ENCODE results near the gene FOXP2. TPM values are rescaled to one million over a fixed set of nuclear protein-coding genes. Genes with fewer than 3 reads are reported as not detected.

FOXP2 gene
- total and polyA plus RNA-seq, 2 donors (not counting 3 experiments of a cell fraction or from before 2014, with no cell fraction given) = 0.37 to 2.7 TPM

DNA sequence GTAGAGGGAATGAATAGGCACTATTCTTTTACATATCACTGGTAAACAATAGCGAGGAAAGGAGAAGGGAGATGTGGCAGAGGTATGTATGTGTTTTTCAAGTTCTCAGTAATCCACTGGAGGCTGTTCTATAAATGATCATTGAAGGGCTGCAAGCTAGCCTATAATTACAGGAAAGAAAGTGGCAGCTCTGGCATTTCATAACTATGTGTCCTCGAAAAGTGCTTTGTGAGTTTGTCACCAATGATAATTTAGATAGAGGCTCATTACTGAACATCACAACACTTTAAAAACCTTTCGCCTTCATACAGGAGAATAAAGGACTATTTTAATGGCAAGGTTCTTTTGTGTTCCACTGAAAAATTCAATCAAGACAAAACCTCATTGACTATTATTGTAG, 235.1 kb downstream of the FOXP2 start:
- H3K9me3 ChIP-seq (replicated peaks; ENCODE audit: control insufficient read depth, insufficient read depth, low read length) = no peaks in the 10 kb centered on the region
- no peak for DNase-seq (ENCODE audit: low read depth, low spot score)
- no peak overlapping the region for H3K4me2 ChIP-seq (ENCODE audit: insufficient read depth, low read length)
- TF ChIP-seq EZH2 (IDR thresholded peaks at IDR 0.05; ENCODE audit: borderline replicate concordance, low read depth, low read length, severe bottlenecking) = no peak
- TF ChIP-seq POLR2AphosphoS5 (IDR thresholded peaks at IDR 0.05; ENCODE audit: insufficient read depth, low read depth, low read length) = no peak
- TF ChIP-seq, protein P1, sequence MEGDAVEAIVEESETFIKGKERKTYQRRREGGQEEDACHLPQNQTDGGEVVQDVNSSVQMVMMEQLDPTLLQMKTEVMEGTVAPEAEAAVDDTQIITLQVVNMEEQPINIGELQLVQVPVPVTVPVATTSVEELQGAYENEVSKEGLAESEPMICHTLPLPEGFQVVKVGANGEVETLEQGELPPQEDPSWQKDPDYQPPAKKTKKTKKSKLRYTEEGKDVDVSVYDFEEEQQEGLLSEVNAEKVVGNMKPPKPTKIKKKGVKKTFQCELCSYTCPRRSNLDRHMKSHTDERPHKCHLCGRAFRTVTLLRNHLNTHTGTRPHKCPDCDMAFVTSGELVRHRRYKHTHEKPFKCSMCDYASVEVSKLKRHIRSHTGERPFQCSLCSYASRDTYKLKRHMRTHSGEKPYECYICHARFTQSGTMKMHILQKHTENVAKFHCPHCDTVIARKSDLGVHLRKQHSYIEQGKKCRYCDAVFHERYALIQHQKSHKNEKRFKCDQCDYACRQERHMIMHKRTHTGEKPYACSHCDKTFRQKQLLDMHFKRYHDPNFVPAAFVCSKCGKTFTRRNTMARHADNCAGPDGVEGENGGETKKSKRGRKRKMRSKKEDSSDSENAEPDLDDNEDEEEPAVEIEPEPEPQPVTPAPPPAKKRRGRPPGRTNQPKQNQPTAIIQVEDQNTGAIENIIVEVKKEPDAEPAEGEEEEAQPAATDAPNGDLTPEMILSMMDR (IDR thresholded peaks at IDR 0.05; ENCODE audit: extremely low read depth in 1 of 2, insufficient read depth in 1 of 2, low read depth in 1 of 2, low read length in 2 of 2) = no peak
- TF ChIP-seq, protein P2, sequence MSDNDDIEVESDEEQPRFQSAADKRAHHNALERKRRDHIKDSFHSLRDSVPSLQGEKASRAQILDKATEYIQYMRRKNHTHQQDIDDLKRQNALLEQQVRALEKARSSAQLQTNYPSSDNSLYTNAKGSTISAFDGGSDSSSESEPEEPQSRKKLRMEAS (IDR thresholded peaks at IDR 0.05; ENCODE audit: insufficient read depth, insufficient read length) = no peak
- TF ChIP-seq FOS (IDR thresholded peaks at IDR 0.05; ENCODE audit: borderline replicate concordance, insufficient read depth, low read length) = no peak
- no peak for TF ChIP-seq POLR2A (IDR thresholded peaks at IDR 0.05; ENCODE audit: low read depth, low read length)
- TF ChIP-seq JUN (IDR thresholded peaks at IDR 0.05; ENCODE audit: borderline replicate concordance, insufficient read depth, insufficient read length, low read depth) = no peak
- TF ChIP-seq GATA2 (IDR thresholded peaks at IDR 0.05; ENCODE audit: insufficient read depth, insufficient read length, low read depth, low read length) = no peak
- no peak for TF ChIP-seq MYC (IDR thresholded peaks at IDR 0.05; ENCODE audit: low read depth, low read length)
- H3K9ac ChIP-seq (replicated peaks; ENCODE audit: extremely low read depth, insufficient read depth, low read length) = no peak overlapping the region
- no peak for FAIRE-seq
- ChIA-PET CTCF (interaction anchor here (0.8 kb wide), 1 partner anchor 11 kb away, joined by 3 read pairs; no protein-coding TSS in a partner anchor), POLR2A (no interaction called here)
- intact Hi-C loops (cut with micrococcal nuclease) = no loop called here
- no peaks in the 10 kb centered on the region for H3K79me2 ChIP-seq (ENCODE audit: control insufficient read depth, insufficient read depth, low read length)
- no peaks in the 10 kb centered on the region for H3K27me3 ChIP-seq (ENCODE audit: control insufficient read depth in 2 of 2, insufficient read depth in 2 of 2, low read length in 2 of 2)
- dilution Hi-C loops (cut with MboI; ENCODE audit: extremely low pct_ligation_motif_present, low sequenced_read_pairs) = no loop called here
- no TSS peak for BruUV-seq (replicated peaks)
- H4K20me1 ChIP-seq (replicated peaks; ENCODE audit: control insufficient read depth, extremely low read depth, insufficient read depth, low read length) = no peaks in the 10 kb centered on the region
- no peak overlapping the region for H2AFZ ChIP-seq (ENCODE audit: low read depth, low read length)
- no peak overlapping the region for H3K27ac ChIP-seq (ENCODE audit: insufficient read depth, low read depth, low read length)
- no peak overlapping the region for H3K4me3 ChIP-seq (replicated peaks in 1 of 3; ENCODE audit: insufficient read depth in 1 of 3, low read depth in 1 of 3, low read length in 3 of 3)
- no peaks in the 10 kb centered on the region for H3K4me1 ChIP-seq (ENCODE audit: control insufficient read depth, extremely low read depth, insufficient read depth, low read length)
- H3K36me3 ChIP-seq (ENCODE audit: control insufficient read depth in 2 of 2, extremely low read depth in 1 of 2, insufficient read depth in 2 of 2, low read length in 2 of 2) = no peaks in the 10 kb centered on the region
- H3K9me1 ChIP-seq (replicated peaks; ENCODE audit: control insufficient read depth, extremely low read depth, insufficient read depth, low read length) = no peaks in the 10 kb centered on the region

Measured in endothelial cell of umbilical vein (primary cell).